HuH-7.5 (cell line): Measurements from ENCODE around the gene ATP6V0C.
"Not testable (repeated sequence)": the region's sequence is repeated elsewhere in the genome, so short reads cannot be mapped to it uniquely, and the experiment has no call there.

ENCODE experiments used
- DNase-seq: peaks from one replicate; pipeline ENCODE4 v3.0.0; 2011; ENCODE audit warnings: low spot score

The ATP6V0C gene

GRCh38 chr16:2550283-2550878 lies 36.6 kb downstream of the ATP6V0C start:
- DNase-seq = not testable (repeated sequence)

GRCh38 chr16:2551420-2551889 lies 37.7 kb downstream of the ATP6V0C start:
- DNase-seq = not testable (repeated sequence)

GRCh38 chr16:2554709-2555425 lies 41.1 kb downstream of the ATP6V0C start:
- not testable (repeated sequence) for DNase-seq

- DNase-seq = not testable (repeated sequence)
Measured at GRCh38 chr16:2557150-2557549, 43.4 kb downstream of the ATP6V0C start.

GRCh38 chr16:2560131-2560797 lies 46.5 kb downstream of the ATP6V0C start:
- not testable (repeated sequence) for DNase-seq

- not testable (repeated sequence) for DNase-seq
Measured at GRCh38 chr16:2560798-2561133, 47.0 kb downstream of the ATP6V0C start.

- not testable (repeated sequence) for DNase-seq
Measured at GRCh38 chr16:2567506-2567905, 53.8 kb downstream of the ATP6V0C start.

GRCh38 chr16:2568573-2568972 lies 54.8 kb downstream of the ATP6V0C start:
- DNase-seq = not testable (repeated sequence)
